IMR-90 (cell line): ENCODE measurements around the gene SYT17. TPM values are rescaled to one million over a fixed set of nuclear protein-coding genes. Genes with fewer than 3 reads are reported as not detected.
A peak's percentile ranks its signal among the peaks of the same experiment; 100 is the strongest.

Source experiments
- ATAC-seq: fragments of 200-7000 bp; cut with Tn5 transposase; 2 replicates; pipeline ENCODE4 v1.9.1; 2020; ENCODE audit warnings: low read depth, mild to moderate bottlenecking, moderate library complexity
- BruUV-seq: library from RNA; stranded (reverse); fragments of 400-500 nt; replicated peaks from 2 replicates; lab custom pipeline; 2021; lab: Mats Ljungman, UMichigan
- CTCF ChIA-PET: fragments of 300-600 bp; formaldehyde crosslinking; extraction: SDS; loops from one replicate; lab custom pipeline; 2021; ENCODE audit warnings: antibody characterized with exemption; lab: Yijun Ruan, JAX
- POLR2A ChIA-PET: fragments of 300-600 bp; sonication (Branson Sonifier 250); formaldehyde crosslinking; loops from one replicate; lab custom pipeline; 2022; ENCODE audit warnings: antibody characterized with exemption; ENCODE audit not compliant: unreplicated experiment; lab: Charles Lee
- DNase-seq: peaks from one replicate; pipeline ENCODE4 v3.0.0; 2013
- H2AFZ ChIP-seq: replicated peaks from 2 replicates; pipeline ENCODE3; 2013; ENCODE audit warnings: low read length, mild to moderate bottlenecking; ENCODE audit not compliant: poor library complexity
- H2AK5ac ChIP-seq: 2 replicates; pipeline ENCODE4 v1.6.1; 2013; ENCODE audit warnings: low read depth, low read length, inconsistent platforms
- H2AK9ac ChIP-seq: replicated peaks from 2 replicates; pipeline ENCODE3; 2013; ENCODE audit warnings: mild to moderate bottlenecking, low read depth, low read length, moderate library complexity; ENCODE audit not compliant: poor library complexity
- H2BK120ac ChIP-seq: 2 replicates; pipeline ENCODE4 v1.6.1; 2013; ENCODE audit warnings: low read depth, low read length, inconsistent platforms
- H2BK15ac ChIP-seq: 3 replicates; pipeline ENCODE4 v1.6.1; 2013; ENCODE audit warnings: low read depth, low read length, inconsistent platforms
- H2BK20ac ChIP-seq: 2 replicates; pipeline ENCODE4 v1.6.1; 2013; ENCODE audit warnings: low read depth, mild to moderate bottlenecking, inconsistent platforms, low read length, moderate library complexity
- H2BK5ac ChIP-seq: 2 replicates; pipeline ENCODE4 v1.6.1; 2013; ENCODE audit warnings: mild to moderate bottlenecking, low read depth, low read length, inconsistent platforms; ENCODE audit not compliant: poor library complexity, severe bottlenecking
- H3K14ac ChIP-seq: replicated peaks from 2 replicates; pipeline ENCODE4 v1.6.1; 2013; ENCODE audit warnings: low read depth, low read length, inconsistent platforms
- H3K18ac ChIP-seq: 2 replicates; pipeline ENCODE4 v1.6.1; 2013; ENCODE audit warnings: low read depth, low read length, control low read depth
- H3K23ac ChIP-seq: 2 replicates; pipeline ENCODE4 v1.6.1; 2013; ENCODE audit warnings: low read depth, low read length, inconsistent platforms
- H3K27ac ChIP-seq: 2 replicates; pipeline ENCODE4 v1.5.1; 2013; ENCODE audit warnings: mild to moderate bottlenecking, control low read depth, low read length; ENCODE audit not compliant: insufficient read depth
- H3K27me3 ChIP-seq: 2 replicates; pipeline ENCODE4 v1.6.1; 2013; ENCODE audit warnings: low read length; ENCODE audit not compliant: control insufficient read depth, insufficient read depth
- H3K36me3 ChIP-seq: 2 replicates; pipeline ENCODE4 v1.6.1; 2013; ENCODE audit warnings: low read length, mixed read lengths; ENCODE audit not compliant: control insufficient read depth, insufficient read depth
- H3K4ac ChIP-seq: 2 replicates; pipeline ENCODE4 v1.6.1; 2013; ENCODE audit warnings: low read depth, low read length, inconsistent platforms
- H3K4me1 ChIP-seq: 2 replicates; pipeline ENCODE4 v1.6.1; 2013; ENCODE audit warnings: low read length, mixed read lengths; ENCODE audit not compliant: control insufficient read depth, insufficient read depth
- H3K4me2 ChIP-seq: 2 replicates; pipeline ENCODE4 v1.6.1; 2013; ENCODE audit warnings: low read depth, mild to moderate bottlenecking, control low read depth, low read length, moderate library complexity
- H3K4me3 ChIP-seq: 2 replicates; pipeline ENCODE4 v1.5.1; 2013; ENCODE audit warnings: low read depth, mild to moderate bottlenecking, control low read depth, low read length, moderate library complexity; ENCODE audit not compliant: insufficient read depth
- H3K56ac ChIP-seq: 2 replicates; pipeline ENCODE4 v1.6.1; 2013; ENCODE audit warnings: low read length, inconsistent platforms; ENCODE audit not compliant: insufficient read depth; ENCODE audit errors: extremely low read depth
- H3K79me1 ChIP-seq, 2 experiments: 2 replicates each; pipeline ENCODE4 v1.6.1; 2013; ENCODE audit warnings: low read length in 2 of 2, inconsistent platforms in 1 of 2, low read depth in 1 of 2
- H3K9ac ChIP-seq: 2 replicates; pipeline ENCODE4 v1.6.1; 2013; ENCODE audit warnings: low read depth, low read length, control low read depth
- H3K9me1 ChIP-seq: 2 replicates; pipeline ENCODE4 v1.6.1; 2013; ENCODE audit warnings: low read length, inconsistent platforms; ENCODE audit not compliant: insufficient read depth
- H3K9me3 ChIP-seq: 2 replicates; pipeline ENCODE4 v1.6.1; 2013; ENCODE audit warnings: low read length; ENCODE audit not compliant: control insufficient read depth, insufficient read depth
- H4K20me1 ChIP-seq: 2 replicates; pipeline ENCODE4 v1.6.1; 2013; ENCODE audit warnings: low read length, inconsistent platforms; ENCODE audit not compliant: insufficient read depth
- H4K5ac ChIP-seq: 2 replicates; pipeline ENCODE4 v1.6.1; 2013; ENCODE audit warnings: mild to moderate bottlenecking, low read depth, low read length, control low read depth
- H4K8ac ChIP-seq, 2 experiments: 2 replicates each; pipeline ENCODE4 v1.6.1; 2013; ENCODE audit warnings: low read depth in 2 of 2, low read length in 2 of 2, control low read depth in 1 of 2, inconsistent platforms in 1 of 2
- H4K91ac ChIP-seq: 2 replicates; pipeline ENCODE4 v1.6.1; 2013; ENCODE audit warnings: low read depth, low read length, inconsistent platforms; ENCODE audit not compliant: insufficient read depth
- CEBPB ChIP-seq: IDR thresholded peaks from 2 replicates; pipeline ENCODE4 v1.6.1; 2012; ENCODE audit warnings: low read depth, low read length, improper control_type of control experiment
- CHD1 ChIP-seq: IDR thresholded peaks from 2 replicates; pipeline ENCODE4 v1.6.1; 2012; ENCODE audit warnings: low read depth, low read length, improper control_type of control experiment
- FOS ChIP-seq: fragments of 150-350 bp; IDR thresholded peaks from 2 replicates; pipeline ENCODE4 v1.6.1; 2016; ENCODE audit warnings: low read depth, low read length
- POLR2A ChIP-seq: IDR thresholded peaks from 2 replicates; pipeline ENCODE4 v1.6.1; 2012; ENCODE audit warnings: mild to moderate bottlenecking, low read depth, low read length
- WGBS, 2 experiments: methylation state at CpG; one replicate each; pipeline versions ENCODE4 v1.1.5 to v1.1.7; 2013; ENCODE audit warnings: missing lambda C conversion rate in 2 of 2; ENCODE audit not compliant: insufficient read length in 1 of 2; ENCODE audit errors: extremely low coverage in 2 of 2; 5-methylcytosine and 5-hydroxymethylcytosine counted together
- dilution Hi-C: fragments of 300-500 bp; cut with HindIII; formaldehyde crosslinking; loops from one replicate; pipeline ENCODE4 v1.14.3; 2018; ENCODE audit warnings: low sequenced_read_pairs; ENCODE audit not compliant: unreplicated experiment
- in situ Hi-C: fragments of 300-500 bp; cut with MboI; formaldehyde crosslinking; loops from 3 replicates; pipeline ENCODE4 v1.14.3; 2019; ENCODE audit warnings: low sequenced_read_pairs, inconsistent platforms, mixed read lengths
- intact Hi-C: fragments of 100-400 bp; cut with micrococcal nuclease; formaldehyde crosslinking; loops from 2 replicates; pipeline ENCODE4 v1.10.0; 2022
- polyA plus RNA-seq, 3 experiments: library from polyadenylated mRNA; depleted of rRNA; stranded (reverse); fragments of >200 nt; gene quantifications; 2 replicates each; pipeline ENCODE4 v1.2.3, GENCODE V29; 2012; ENCODE audit warnings: low replicate concordance in 1 of 3
- total RNA-seq: library from RNA; depleted of rRNA; stranded (reverse); fragments of >200 nt; gene quantifications from 2 replicates; pipeline ENCODE4 v1.2.3, GENCODE V29; 2012

Gene SYT17
- total and polyA plus RNA-seq, 2 of the 4 experiments (the other 2 are of a cell fraction), result not detected

- peak overlapping the region; percentile 53; the same call in 1 of the 3 replicates for H2BK15ac ChIP-seq
- peak overlapping the region; percentile 96 for H3K27ac ChIP-seq
- WGBS, 2 experiments, result no CpG with 5 or more reads among the region's 5 CpGs
- H2BK20ac ChIP-seq, result no peak overlapping the region; the same call in 1 of the 2 replicates
- no peaks in the 10 kb centered on the region for H3K9me3 ChIP-seq
- H3K56ac ChIP-seq, result peak overlapping the region; percentile 91
- peak overlapping the region; percentile 98 for H2BK5ac ChIP-seq
- no peaks in the 10 kb centered on the region for H3K27me3 ChIP-seq
- peak; percentile 91 for DNase-seq
- H3K36me3 ChIP-seq, result peaks cover 26% of the 10 kb centered on the region
- H3K4me1 ChIP-seq, result peaks cover 32% of the 10 kb centered on the region
- peak overlapping the region; percentile 95 for H3K18ac ChIP-seq
- peak overlapping the region; percentile 97 for H3K14ac ChIP-seq
- peak overlapping the region; percentile 97 for H3K9ac ChIP-seq
- H2AK5ac ChIP-seq, result no peak overlapping the region
- intact Hi-C loops (no loop called here), in situ Hi-C loops (loop anchor here (25.0 kb wide), 2 partner anchors 593 to 768 kb away; partner anchors contain the start of genes GPRC5B, IQCK and KNOP1), dilution Hi-C loops (no loop called here)
- H3K79me1 ChIP-seq, result peaks cover 7 to 74% of the 10 kb centered on the region in 2 experiments; a peak in 3 of 4 replicates
- H2BK120ac ChIP-seq, result peak overlapping the region; percentile 93; the same call in 1 of the 2 replicates
- no peak overlapping the region; the same call in 1 of the 2 replicates for H4K5ac ChIP-seq
- ChIA-PET POLR2A (interaction anchor here (0.7 to 1.9 kb wide), 2 partner anchors 11 to 331 kb away, joined by 4 to 16 read pairs; no protein-coding TSS in a partner anchor), CTCF (interaction anchor here (0.7 to 1.2 kb wide), 3 partner anchors 16 to 136 kb away, joined by 4 read pairs; partner anchors contain the start of gene TMC7)
- no TSS peak for BruUV-seq
- ATAC-seq, result peak; percentile 47
- H4K20me1 ChIP-seq, result peaks cover 50% of the 10 kb centered on the region
- peak overlapping the region; percentile 95 for H3K4me2 ChIP-seq
- peak overlapping the region; percentile 50 to 93; a peak in 1 of 4 replicates for H4K8ac ChIP-seq
- no peak overlapping the region for H2AFZ ChIP-seq
- peak; percentile 80 for TF ChIP-seq CEBPB
- TF ChIP-seq POLR2A, result peak; percentile 9; the same call in 1 of the 2 replicates
- TF ChIP-seq CHD1, result no peak
- peak; percentile 33 for TF ChIP-seq FOS
- peak overlapping the region; percentile 67 for H3K4me3 ChIP-seq
- H3K4ac ChIP-seq, result peak overlapping the region; percentile 95
- no peak overlapping the region for H4K91ac ChIP-seq
- peaks cover 8% of the 10 kb centered on the region for H3K9me1 ChIP-seq
- peak overlapping the region; percentile 99; the same call in 1 of the 2 replicates for H3K23ac ChIP-seq
- no peak overlapping the region for H2AK9ac ChIP-seq
These were observed 48.5 kb upstream of the SYT17 start for GRCh38 chr16:19119564-19119963.
